Osteocyte (in vitro differentiated cells): ENCODE measurements around the gene AKAP13. TPM values are rescaled to one million over a fixed set of nuclear protein-coding genes. Genes with fewer than 3 reads are reported as not detected.
A peak's percentile ranks its signal among the peaks of the same experiment; 100 is the strongest.
"Not testable (repeated sequence)": the region's sequence is repeated elsewhere in the genome, so short reads cannot be mapped to it uniquely, and the experiment has no call there.

Source experiments
- DNase-seq: peaks from one replicate; pipeline ENCODE4 v3.0.0; 2021; ENCODE audit warnings: mixed read lengths; ENCODE audit not compliant: unreplicated experiment; ENCODE audit errors: extremely low spot score
- H3K27ac Mint-ChIP-seq: one replicate; pipeline ENCODE4 v1.8.0; 2021; ENCODE audit warnings: mild to moderate bottlenecking, mixed read lengths; ENCODE audit not compliant: unreplicated experiment
- H3K27me3 Mint-ChIP-seq: one replicate; pipeline ENCODE4 v1.8.0; 2021; ENCODE audit warnings: mixed read lengths; ENCODE audit not compliant: unreplicated experiment
- H3K36me3 Mint-ChIP-seq: one replicate; pipeline ENCODE4 v1.8.0; 2021; ENCODE audit warnings: mixed read lengths; ENCODE audit not compliant: unreplicated experiment
- H3K4me1 Mint-ChIP-seq: one replicate; pipeline ENCODE4 v1.8.0; 2021; ENCODE audit warnings: mixed read lengths; ENCODE audit not compliant: unreplicated experiment
- H3K4me3 Mint-ChIP-seq: one replicate; pipeline ENCODE4 v1.8.0; 2021; ENCODE audit warnings: mild to moderate bottlenecking, moderate library complexity, mixed read lengths; ENCODE audit not compliant: unreplicated experiment
- H3K9me3 Mint-ChIP-seq: one replicate; pipeline ENCODE4 v1.8.0; 2021; ENCODE audit warnings: mixed read lengths; ENCODE audit not compliant: unreplicated experiment
- total RNA-seq: library from RNA; stranded (reverse); gene quantifications from 2 replicates; pipeline ENCODE4 v1.2.1, GENCODE V29; 2021
- TF ChIP-seq, protein P1 (sequence below): fragments of 200-600 bp; sonication (generic); IDR thresholded peaks from 2 replicates; pipeline ENCODE4 v1.5.0; 2021; ENCODE audit warnings: antibody characterized with exemption, mild to moderate bottlenecking, moderate library complexity

Gene AKAP13
- total RNA-seq, 1 donor from 2014 or later = 146 TPM

DNA sequence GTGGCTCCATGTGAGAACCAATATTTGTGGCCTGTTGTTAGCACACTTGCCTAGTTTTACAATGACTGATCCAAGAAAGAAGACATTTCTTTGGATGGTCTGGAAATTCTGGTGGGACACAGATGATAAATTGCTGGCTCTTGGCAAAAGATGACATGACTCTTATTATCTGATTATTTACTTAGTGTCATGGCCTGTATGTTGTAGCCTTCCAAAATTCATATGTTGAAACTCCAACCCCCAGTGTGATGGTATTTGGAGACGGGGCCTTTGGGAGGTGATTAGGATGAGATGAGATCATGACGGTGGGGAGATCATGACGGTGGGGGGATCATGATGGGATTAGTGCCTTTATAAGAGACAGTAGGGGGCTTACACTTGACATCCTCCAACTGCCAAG is 30.0 kb upstream of the AKAP13 start:
- Mint-ChIP-seq H3K36me3 (no peaks in the 10 kb centered on the region), H3K4me1 (peaks cover 27% of the 10 kb centered on the region), H3K27me3 (no peaks in the 10 kb centered on the region), H3K27ac (no peak overlapping the region), H3K9me3 (no peaks in the 10 kb centered on the region), H3K4me3 (no peak overlapping the region)
- TF ChIP-seq, protein P1, sequence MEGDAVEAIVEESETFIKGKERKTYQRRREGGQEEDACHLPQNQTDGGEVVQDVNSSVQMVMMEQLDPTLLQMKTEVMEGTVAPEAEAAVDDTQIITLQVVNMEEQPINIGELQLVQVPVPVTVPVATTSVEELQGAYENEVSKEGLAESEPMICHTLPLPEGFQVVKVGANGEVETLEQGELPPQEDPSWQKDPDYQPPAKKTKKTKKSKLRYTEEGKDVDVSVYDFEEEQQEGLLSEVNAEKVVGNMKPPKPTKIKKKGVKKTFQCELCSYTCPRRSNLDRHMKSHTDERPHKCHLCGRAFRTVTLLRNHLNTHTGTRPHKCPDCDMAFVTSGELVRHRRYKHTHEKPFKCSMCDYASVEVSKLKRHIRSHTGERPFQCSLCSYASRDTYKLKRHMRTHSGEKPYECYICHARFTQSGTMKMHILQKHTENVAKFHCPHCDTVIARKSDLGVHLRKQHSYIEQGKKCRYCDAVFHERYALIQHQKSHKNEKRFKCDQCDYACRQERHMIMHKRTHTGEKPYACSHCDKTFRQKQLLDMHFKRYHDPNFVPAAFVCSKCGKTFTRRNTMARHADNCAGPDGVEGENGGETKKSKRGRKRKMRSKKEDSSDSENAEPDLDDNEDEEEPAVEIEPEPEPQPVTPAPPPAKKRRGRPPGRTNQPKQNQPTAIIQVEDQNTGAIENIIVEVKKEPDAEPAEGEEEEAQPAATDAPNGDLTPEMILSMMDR = no peak
- no peak for DNase-seq

DNA sequence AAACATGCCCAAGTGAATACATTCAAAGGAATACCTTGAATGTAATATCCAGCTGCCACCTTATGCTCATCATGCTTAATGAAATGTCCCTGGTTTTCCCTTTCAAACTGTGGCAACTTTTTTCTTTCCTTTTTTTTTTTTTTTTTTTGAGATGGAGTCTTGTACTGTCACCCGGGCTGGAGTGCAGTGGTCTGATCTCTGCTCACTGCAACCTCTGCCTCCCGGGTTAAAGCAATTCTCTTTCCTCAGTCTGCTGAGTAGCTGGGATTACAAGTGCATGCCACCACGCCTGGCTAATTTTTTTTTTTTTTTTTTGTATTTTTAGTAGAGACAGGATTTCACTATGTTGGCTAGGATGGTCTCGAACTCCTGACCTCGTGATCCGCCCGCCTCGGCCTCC is 28.9 kb upstream of the AKAP13 start:
- not testable (repeated sequence) for H3K36me3 Mint-ChIP-seq, H3K9me3 Mint-ChIP-seq, DNase-seq, H3K4me3 Mint-ChIP-seq, H3K27ac Mint-ChIP-seq, H3K27me3 Mint-ChIP-seq
- H3K4me1 Mint-ChIP-seq = peaks cover 24% of the 10 kb centered on the region

DNA sequence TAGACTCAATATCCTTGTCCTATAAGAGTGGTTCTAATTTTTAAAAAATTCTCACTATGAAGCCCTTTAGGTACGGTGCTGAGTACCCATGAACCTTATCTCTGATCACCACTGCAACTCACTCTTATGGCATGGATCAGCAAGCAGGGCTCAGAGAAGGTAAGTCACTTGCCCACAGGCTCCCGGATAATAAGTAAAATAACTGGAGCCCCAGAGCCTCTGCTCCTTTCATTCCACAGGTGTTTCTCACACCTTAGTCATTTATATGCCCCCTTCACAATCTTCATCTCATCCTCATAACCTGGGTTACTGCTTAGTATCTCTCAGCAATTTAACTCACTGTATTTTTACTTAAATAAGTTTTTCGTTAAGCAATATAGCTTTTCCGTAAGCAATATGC is 28.4 kb upstream of the AKAP13 start:
- H3K27ac Mint-ChIP-seq = no peak overlapping the region
- no peaks in the 10 kb centered on the region for H3K9me3 Mint-ChIP-seq
- H3K27me3 Mint-ChIP-seq = no peaks in the 10 kb centered on the region
- H3K4me1 Mint-ChIP-seq = peaks cover 27% of the 10 kb centered on the region
- H3K4me3 Mint-ChIP-seq = no peak overlapping the region
- DNase-seq = no peak
- no peaks in the 10 kb centered on the region for H3K36me3 Mint-ChIP-seq
- TF ChIP-seq, protein P1 = no peak

DNA sequence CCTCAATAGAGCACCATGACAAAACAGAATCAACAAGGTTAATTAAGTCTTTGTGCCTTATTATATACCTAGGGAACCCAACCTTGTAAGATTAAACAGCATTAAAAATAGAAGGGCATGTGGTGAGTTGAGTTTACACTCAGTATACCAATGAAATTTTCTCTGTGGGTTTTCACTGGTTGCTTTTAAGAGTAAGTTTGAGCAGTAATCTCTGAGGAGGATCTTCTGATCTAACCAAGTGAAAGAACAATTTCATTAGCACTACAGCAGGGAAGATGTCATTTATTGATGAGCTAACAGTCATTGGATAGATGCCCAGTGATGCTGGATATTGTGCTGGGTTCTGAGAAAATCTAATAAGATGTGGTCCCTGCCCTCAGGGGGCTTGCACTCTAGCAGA is 26.9 kb upstream of the AKAP13 start:
- TF ChIP-seq, protein P1 = no peak
- H3K9me3 Mint-ChIP-seq = no peaks in the 10 kb centered on the region
- H3K4me3 Mint-ChIP-seq = no peak overlapping the region
- DNase-seq = no peak
- H3K36me3 Mint-ChIP-seq = no peaks in the 10 kb centered on the region
- H3K27me3 Mint-ChIP-seq = no peaks in the 10 kb centered on the region
- peak overlapping the region; percentile 78 for H3K27ac Mint-ChIP-seq
- H3K4me1 Mint-ChIP-seq = peaks cover 36% of the 10 kb centered on the region

DNA sequence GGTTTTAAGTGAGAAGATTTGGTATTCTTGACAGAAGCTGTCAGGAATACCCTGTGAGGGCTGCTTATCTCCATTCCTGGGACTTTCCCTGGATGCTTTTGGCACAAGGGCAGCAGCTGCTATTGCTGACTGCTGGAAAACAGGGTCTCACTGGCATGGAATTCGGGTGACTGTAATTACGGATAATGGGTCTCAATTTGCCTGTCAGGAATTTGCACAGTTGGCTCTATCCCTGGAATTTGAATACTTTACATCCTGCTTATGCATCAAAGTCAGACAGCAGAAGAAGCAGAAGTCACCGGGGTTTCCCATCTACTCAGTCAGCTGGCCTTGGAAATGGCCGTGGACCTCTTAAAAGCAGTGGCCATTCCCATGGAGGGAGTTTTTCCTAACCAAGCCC is 25.9 kb upstream of the AKAP13 start:
- Mint-ChIP-seq H3K36me3 (no peaks in the 10 kb centered on the region), H3K27me3 (no peaks in the 10 kb centered on the region), H3K4me1 (peaks cover 34% of the 10 kb centered on the region), H3K27ac (peak overlapping the region; percentile 78), H3K9me3 (no peaks in the 10 kb centered on the region), H3K4me3 (no peak overlapping the region)
- TF ChIP-seq, protein P1 = no peak
- DNase-seq = no peak

DNA sequence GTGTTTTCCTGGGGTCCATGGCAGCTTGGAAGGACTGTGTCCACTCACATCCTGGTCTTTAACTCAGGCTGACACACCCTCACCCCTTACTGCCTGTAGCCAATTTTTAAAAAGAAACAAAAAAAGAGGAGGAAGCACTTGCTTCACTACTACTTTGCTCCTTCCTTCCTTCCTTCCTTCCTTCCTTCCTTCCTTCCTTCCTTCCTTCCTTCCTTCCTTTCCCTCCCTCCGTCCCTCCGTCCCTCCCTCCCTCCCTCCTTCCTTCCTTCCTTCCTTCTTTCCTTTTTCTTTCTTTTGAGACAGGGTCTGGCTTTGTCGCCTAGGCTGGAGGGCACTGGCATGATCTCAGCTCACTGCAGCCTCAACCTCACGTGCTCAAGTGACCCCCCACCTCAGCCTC is 25.5 kb upstream of the AKAP13 start:
- no peaks in the 10 kb centered on the region for H3K9me3 Mint-ChIP-seq
- H3K4me3 Mint-ChIP-seq = no peak overlapping the region
- no peaks in the 10 kb centered on the region for H3K27me3 Mint-ChIP-seq
- H3K4me1 Mint-ChIP-seq = peaks cover 34% of the 10 kb centered on the region
- DNase-seq = no peak
- H3K36me3 Mint-ChIP-seq = no peaks in the 10 kb centered on the region
- TF ChIP-seq, protein P1 = no peak
- H3K27ac Mint-ChIP-seq = peak overlapping the region; percentile 78
